Right lobe of liver (tissue), 4 donors: Measurements from ENCODE around the gene UBAC2.

Experiments used
- CTCF ChIP-seq, 4 donors: fragments of 200-600 bp in 3 of 4; fragments of 450-650 bp in 1 of 4; IDR thresholded peaks; one replicate each; pipeline versions ENCODE4 v1.5.1 to v1.8.0; 2016 to 2022; ENCODE audit warnings: antibody characterized with exemption in 4 of 4, mild to moderate bottlenecking in 2 of 4
- POLR2A ChIP-seq: fragments of 450-650 bp; IDR thresholded peaks from one replicate; pipeline ENCODE4 v1.6.1; 2017; ENCODE audit warnings: antibody characterized with exemption, mild to moderate bottlenecking
- donor health status: DM: no; HTN: no; CAD: no.
- donor health status: DM: no; HTN: no; CAD: no.
- donor health status: DM: no; HTN: yes; CAD: no.

GRCh38 chr13:99393791-99394735 is 193.4 kb downstream of the UBAC2 start:
- no peak for TF ChIP-seq CTCF (IDR thresholded peaks at IDR 0.05)
- no peak for TF ChIP-seq POLR2A
